ENCODE results near the gene HIGD1A. TPM values are rescaled to one million over a fixed set of nuclear protein-coding genes. Genes with fewer than 3 reads are reported as not detected.

HIGD1A gene
- total and polyA plus RNA-seq, 2 of the 4 experiments (the other 2 are of a cell fraction) = 86.6 to 137 TPM

DNA sequence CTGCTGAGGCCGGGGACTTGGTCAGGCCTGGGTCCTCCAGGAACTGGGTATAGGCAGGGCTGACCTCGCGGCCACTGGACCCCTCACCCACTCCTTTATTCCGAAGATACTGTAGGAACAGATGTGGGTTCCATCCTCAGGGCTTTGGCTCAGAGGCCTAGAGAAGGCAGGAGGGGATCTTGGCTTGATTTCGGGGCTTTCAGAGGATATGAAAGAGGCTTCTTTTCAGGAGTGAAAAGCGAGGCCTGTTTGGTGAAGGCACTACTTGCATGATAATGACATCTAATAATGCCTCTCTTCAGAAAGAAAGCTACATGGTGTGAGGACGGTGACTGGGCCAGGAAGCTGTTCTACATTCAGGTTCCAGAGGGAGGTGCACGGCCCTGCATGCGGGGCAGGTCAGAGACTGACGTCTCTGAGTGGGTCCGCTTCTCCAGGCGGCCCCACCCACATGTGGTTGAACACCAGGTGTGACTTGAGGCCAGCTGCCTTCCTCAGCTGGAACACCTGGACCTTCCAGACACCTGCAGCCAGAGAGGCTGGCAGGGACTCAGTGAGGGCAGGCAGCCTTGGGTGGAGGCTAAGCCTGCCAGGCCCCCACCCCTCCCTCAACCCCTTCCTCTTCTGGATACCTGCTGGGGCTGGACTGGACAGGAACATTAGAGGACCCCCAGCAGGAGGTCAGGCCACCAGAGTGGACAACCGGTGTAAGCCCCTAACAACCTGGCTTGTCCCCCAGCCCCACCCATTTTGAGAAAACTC lies 70.6 kb downstream of the HIGD1A start:
- no peak overlapping the region for H4K8ac ChIP-seq (ENCODE audit: low read depth in 2 of 2, low read length in 2 of 2)
- dilution Hi-C loops (cut with HindIII; ENCODE audit: low sequenced_read_pairs, unreplicated experiment) = no loop called here

More for the DNA sequence above, 70.6 kb downstream of the HIGD1A start:
- Histone ChIP-seq H3K9me3 (ENCODE audit: control insufficient read depth, insufficient read depth, low read length) (peaks cover 5% of the 10 kb centered on the region), H2BK5ac (ENCODE audit: low read depth, low read length, poor library complexity, severe bottlenecking) (no peak overlapping the region), H4K91ac (ENCODE audit: insufficient read depth, low read depth, low read length) (no peak overlapping the region), H3K23ac (ENCODE audit: low read depth, low read length) (no peak overlapping the region), H3K4me3 (ENCODE audit: insufficient read depth, low read depth, low read length) (no peak overlapping the region), H3K4me2 (ENCODE audit: low read depth, low read length) (no peak overlapping the region), H2BK20ac (ENCODE audit: low read depth, low read length) (no peak overlapping the region), H3K9me1 (ENCODE audit: insufficient read depth, low read length) (no peaks in the 10 kb centered on the region), H2BK120ac (ENCODE audit: low read depth, low read length) (no peak overlapping the region), H4K20me1 (ENCODE audit: insufficient read depth, low read length) (no peaks in the 10 kb centered on the region), H3K79me1 (ENCODE audit: low read depth in 1 of 2, low read length in 2 of 2) (no peaks in the 10 kb centered on the region), H2AK5ac (ENCODE audit: low read depth, low read length) (no peak overlapping the region), H3K56ac (ENCODE audit: extremely low read depth, insufficient read depth, low read length) (no peak overlapping the region), H3K27ac (ENCODE audit: insufficient read depth, low read length) (no peak overlapping the region), H3K4ac (ENCODE audit: low read depth, low read length) (no peak overlapping the region), H4K5ac (ENCODE audit: low read depth, low read length) (no peak overlapping the region), H2AFZ (replicated peaks; ENCODE audit: low read length, poor library complexity) (no peak overlapping the region), H3K4me1 (ENCODE audit: control insufficient read depth, insufficient read depth, low read length) (no peaks in the 10 kb centered on the region), H3K9ac (ENCODE audit: low read depth, low read length) (no peak overlapping the region), H3K36me3 (ENCODE audit: control insufficient read depth, insufficient read depth, low read length) (no peaks in the 10 kb centered on the region), H3K18ac (ENCODE audit: low read depth, low read length) (no peak overlapping the region), H2BK15ac (ENCODE audit: low read depth, low read length) (no peak overlapping the region), H3K27me3 (ENCODE audit: control insufficient read depth, insufficient read depth, low read length) (peaks cover 48% of the 10 kb centered on the region), H2AK9ac (replicated peaks; ENCODE audit: low read depth, low read length, poor library complexity) (no peak overlapping the region), H3K14ac (replicated peaks; ENCODE audit: low read depth, low read length) (no peak overlapping the region)
- DNase-seq (no peak), ATAC-seq (ENCODE audit: low read depth) (no peak)
- ChIA-PET CTCF (no interaction called here), POLR2A (ENCODE audit: unreplicated experiment) (no interaction called here)
- WGBS, 2 experiments (ENCODE audit: extremely low coverage in 2 of 2, insufficient read length in 1 of 2) = 74% methylated on average over 6 of the region's 13 CpGs; no CpG with 5 or more reads in 1 of the 2 experiments
- intact Hi-C loops (cut with micrococcal nuclease) = no loop called here
- no peak for TF ChIP-seq MAFK (IDR thresholded peaks at IDR 0.05; ENCODE audit: low read depth, low read length)
- BruUV-seq (replicated peaks) = no TSS peak
- in situ Hi-C loops (cut with MboI; ENCODE audit: low sequenced_read_pairs) = no loop called here

Small RNA genes within 50 kb of the gene (microRNA-seq; reads per million reads assigned to microRNA genes)
- gene CCDC13 (ENCODE audit: insufficient read depth, insufficient read length) = not detected

Small RNA genes within 50 kb of the gene (small RNA-seq; reads per million reads assigned to genes)
- 0 reads per million in 5 experiments for gene CCDC13

Other genes with a start within 250 kb of the HIGD1A start
- gene SEC22C, start 222.5 kb downstream of the HIGD1A start, total RNA-seq (2012; rRNA removed) = 43.9 and 46.9 TPM in 2 replicates
- 19.9 and 24.0 TPM in 2 replicates for gene SEC22C, start 222.5 kb downstream of the HIGD1A start, polyA plus RNA-seq (2012; rRNA removed)
- gene SS18L2, start 213.6 kb downstream of the HIGD1A start, total RNA-seq (2012; rRNA removed) = 19.4 and 23.6 TPM in 2 replicates
- gene SS18L2, start 213.6 kb downstream of the HIGD1A start, polyA plus RNA-seq (2012; rRNA removed) = 14.9 and 18.7 TPM in 2 replicates
- 24.0 and 51.4 TPM in 2 replicates for gene NKTR, start 203.8 kb downstream of the HIGD1A start, total RNA-seq (2012; rRNA removed)
- gene NKTR, start 203.8 kb downstream of the HIGD1A start, polyA plus RNA-seq (2012; rRNA removed) = 20.0 and 30.7 TPM in 2 replicates
- gene ZBTB47, start 150.8 kb downstream of the HIGD1A start, total RNA-seq (2012; rRNA removed) = 9.7 and 10.9 TPM in 2 replicates
- 16.8 and 17.3 TPM in 2 replicates for gene ZBTB47, start 150.8 kb downstream of the HIGD1A start, polyA plus RNA-seq (2012; rRNA removed)
- not detected in 2 replicates for gene KLHL40, start 119.0 kb downstream of the HIGD1A start, total RNA-seq (2012; rRNA removed)
- not detected in 2 replicates for gene KLHL40, start 119.0 kb downstream of the HIGD1A start, polyA plus RNA-seq (2012; rRNA removed)
- gene HHATL, start 101.7 kb downstream of the HIGD1A start, total RNA-seq (2012; rRNA removed) = not detected in 2 replicates
- not detected in 2 replicates for gene HHATL, start 101.7 kb downstream of the HIGD1A start, polyA plus RNA-seq (2012; rRNA removed)
- gene CCDC13, start 31.2 kb downstream of the HIGD1A start, total RNA-seq (2012; rRNA removed) = 0.18 and 0.28 TPM in 2 replicates
- 0.19 TPM in 2 replicates for gene CCDC13, start 31.2 kb downstream of the HIGD1A start, polyA plus RNA-seq (2012; rRNA removed)
- not detected in 2 replicates for gene ACKR2, start 5.0 kb upstream of the HIGD1A start, total RNA-seq (2012; rRNA removed)
- 0.07 and 0.10 TPM in 2 replicates for gene ACKR2, start 5.0 kb upstream of the HIGD1A start, polyA plus RNA-seq (2012; rRNA removed)
- not detected in 2 replicates for gene CYP8B1, start 71.4 kb upstream of the HIGD1A start, total RNA-seq (2012; rRNA removed)
- not detected in 2 replicates for gene CYP8B1, start 71.4 kb upstream of the HIGD1A start, polyA plus RNA-seq (2012; rRNA removed)
- gene ZNF662, start 101.7 kb upstream of the HIGD1A start, total RNA-seq (2012; rRNA removed) = 0.28 and 0.54 TPM in 2 replicates
- 0.29 and 0.30 TPM in 2 replicates for gene ZNF662, start 101.7 kb upstream of the HIGD1A start, polyA plus RNA-seq (2012; rRNA removed)
- gene GASK1A, start 174.8 kb upstream of the HIGD1A start, total RNA-seq (2012; rRNA removed) = 0.18 and 0.28 TPM in 2 replicates
- gene GASK1A, start 174.8 kb upstream of the HIGD1A start, polyA plus RNA-seq (2012; rRNA removed) = 0.06 and 0.19 TPM in 2 replicates

All from IMR-90 (cell line).